ENCODE results near the gene TNFAIP8L3.

The TNFAIP8L3 gene

DNA sequence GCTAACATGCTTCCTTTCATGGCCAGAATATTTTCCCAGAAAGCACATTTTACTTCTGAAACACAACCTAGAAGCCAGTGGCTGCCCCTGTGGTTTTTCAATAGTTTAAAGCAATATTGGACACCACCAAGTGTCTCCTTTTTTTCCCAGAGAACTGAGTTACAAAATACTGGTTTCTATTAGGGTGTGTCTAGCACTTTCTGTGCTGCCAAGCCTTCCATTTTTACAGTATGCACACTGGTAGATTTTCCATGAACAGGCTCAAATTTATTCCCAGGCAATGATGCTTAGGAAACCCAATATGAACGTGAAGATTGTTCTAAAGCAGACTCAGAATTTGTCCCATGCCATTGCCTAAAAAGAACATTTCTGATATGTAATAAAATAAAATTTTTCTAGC lies 7.2 kb downstream of the TNFAIP8L3 start:
- TF ChIP-seq CTCF (IDR thresholded peaks at IDR 0.05; ENCODE audit: low read depth, low read length, missing control alignments) = no peak
- H3K4me3 ChIP-seq (ENCODE audit: low read depth, low read length) = no peak overlapping the region
- DNase-seq (ENCODE audit: low read depth) = no peak
- in situ Hi-C loops (cut with HindIII; ENCODE audit: low sequenced_read_pairs) = no loop called here

- no peak overlapping the region for H3K4me3 ChIP-seq (ENCODE audit: low read depth, low read length)
- DNase-seq (ENCODE audit: low read depth) = no peak
- TF ChIP-seq CTCF (IDR thresholded peaks at IDR 0.05; ENCODE audit: low read depth, low read length, missing control alignments) = no peak
- in situ Hi-C loops (cut with HindIII; ENCODE audit: low sequenced_read_pairs) = no loop called here
Observed at GRCh38 chr15:51086409-51086808, 8.3 kb downstream of the TNFAIP8L3 start.

GRCh38 chr15:51085764-51086163 lies 8.9 kb downstream of the TNFAIP8L3 start:
- TF ChIP-seq CTCF (IDR thresholded peaks at IDR 0.05; ENCODE audit: low read depth, low read length, missing control alignments) = no peak
- H3K4me3 ChIP-seq (ENCODE audit: low read depth, low read length) = no peak overlapping the region
- no peak for DNase-seq (ENCODE audit: low read depth)
- in situ Hi-C loops (cut with HindIII; ENCODE audit: low sequenced_read_pairs) = no loop called here

GRCh38 chr15:51083641-51084166 lies 11.0 kb downstream of the TNFAIP8L3 start:
- DNase-seq (ENCODE audit: low read depth) = no peak
- in situ Hi-C loops (cut with HindIII; ENCODE audit: low sequenced_read_pairs) = no loop called here
- H3K4me3 ChIP-seq (ENCODE audit: low read depth, low read length) = no peak overlapping the region
- no peak for TF ChIP-seq CTCF (IDR thresholded peaks at IDR 0.05; ENCODE audit: low read depth, low read length, missing control alignments)

DNA sequence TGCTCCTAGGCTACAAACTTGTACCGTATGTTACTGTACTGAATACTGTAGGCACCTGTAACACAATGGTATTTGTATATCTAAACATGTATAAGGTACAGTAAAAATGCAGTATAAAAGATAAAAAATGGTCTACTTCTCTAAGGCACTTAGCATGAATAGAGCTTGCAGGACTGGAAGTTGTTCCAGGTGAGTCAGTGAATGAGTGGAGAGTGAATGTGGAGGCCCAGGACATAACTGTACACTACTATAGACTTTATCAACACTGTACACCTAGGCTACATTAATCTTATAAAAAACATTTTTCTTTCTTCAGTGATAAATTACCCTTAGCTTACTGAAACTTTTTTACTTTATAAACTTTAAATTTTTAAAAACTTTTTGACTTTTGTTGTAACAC lies 12.5 kb downstream of the TNFAIP8L3 start:
- no peak for DNase-seq (ENCODE audit: low read depth)
- no peak for TF ChIP-seq CTCF (IDR thresholded peaks at IDR 0.05; ENCODE audit: low read depth, low read length, missing control alignments)
- in situ Hi-C loops (cut with HindIII; ENCODE audit: low sequenced_read_pairs) = no loop called here
- no peak overlapping the region for H3K4me3 ChIP-seq (ENCODE audit: low read depth, low read length)

DNA sequence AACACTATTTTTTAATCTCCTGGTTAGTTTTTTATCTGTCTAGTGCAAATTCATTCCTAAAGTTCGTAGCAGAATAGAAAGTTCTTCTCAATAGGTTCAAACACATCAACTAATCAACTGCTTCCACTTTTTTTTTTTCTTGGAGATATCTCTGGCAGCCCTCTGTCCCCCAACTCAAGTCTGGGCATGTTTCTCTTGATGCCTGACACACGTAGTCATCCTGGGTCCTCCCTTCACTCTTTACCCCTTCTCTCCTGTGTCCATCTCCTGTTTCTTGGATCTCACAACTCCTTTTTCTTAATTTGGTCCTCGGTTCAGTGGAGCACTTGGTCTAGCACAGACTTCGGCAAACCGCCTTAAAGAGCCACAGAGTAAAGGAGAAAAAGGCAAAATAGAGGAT lies 14.4 kb downstream of the TNFAIP8L3 start:
- DNase-seq (ENCODE audit: low read depth) = no peak
- no peak for TF ChIP-seq CTCF (IDR thresholded peaks at IDR 0.05; ENCODE audit: low read depth, low read length, missing control alignments)
- in situ Hi-C loops (cut with HindIII; ENCODE audit: low sequenced_read_pairs) = no loop called here
- H3K4me3 ChIP-seq (ENCODE audit: low read depth, low read length) = no peak overlapping the region

GRCh38 chr15:51079226-51079625 lies 15.5 kb downstream of the TNFAIP8L3 start:
- in situ Hi-C loops (cut with HindIII; ENCODE audit: low sequenced_read_pairs) = no loop called here
- no peak for TF ChIP-seq CTCF (IDR thresholded peaks at IDR 0.05; ENCODE audit: low read depth, low read length, missing control alignments)
- no peak overlapping the region for H3K4me3 ChIP-seq (ENCODE audit: low read depth, low read length)
- no peak for DNase-seq (ENCODE audit: low read depth)
